ENCODE results near the gene PLEKHG4. TPM values are rescaled to one million over a fixed set of nuclear protein-coding genes. Genes with fewer than 3 reads are reported as not detected.

The PLEKHG4 gene
- total and polyA plus RNA-seq, 4 donors, result 5.5 to 10.9 (median 6.1) TPM

DNA sequence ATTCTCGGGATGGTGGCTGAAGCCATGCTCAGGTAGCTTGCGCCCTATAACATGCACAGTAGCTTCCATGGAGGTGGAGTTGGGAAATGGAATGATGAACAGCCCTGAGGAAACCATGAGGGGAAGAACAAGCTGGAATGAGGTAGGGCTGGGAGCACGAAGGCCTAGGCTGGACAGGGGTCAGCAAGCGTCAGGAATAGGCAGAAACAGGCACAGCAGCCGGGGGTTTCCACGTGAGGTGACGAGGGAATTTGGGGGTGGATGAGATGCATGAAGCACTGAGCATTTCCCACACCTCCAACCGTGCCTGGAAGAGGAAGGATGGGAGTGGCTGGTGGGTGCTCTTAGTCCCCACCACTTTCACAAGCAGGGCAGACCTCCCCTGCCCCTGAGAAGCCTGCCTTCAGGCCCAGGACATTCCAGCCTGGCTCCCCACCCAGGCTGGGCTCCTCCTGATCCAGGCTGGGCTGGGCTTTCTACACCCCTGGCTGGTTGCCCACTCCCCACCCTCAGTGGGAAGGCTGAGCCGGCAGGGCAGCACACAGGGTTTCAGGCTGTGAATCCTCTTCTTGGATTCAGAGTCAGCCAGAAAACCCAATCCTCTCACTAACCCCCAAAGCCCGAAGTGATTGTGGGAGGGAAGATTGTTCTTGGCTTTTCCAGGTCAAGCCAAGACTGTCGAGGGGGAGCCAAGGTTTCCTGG lies 21.9 kb downstream of the PLEKHG4 start:
- Histone ChIP-seq H3K36me3 (ENCODE audit: control insufficient read depth, insufficient read depth, low read length) (no peaks in the 10 kb centered on the region), H3K27me3 (ENCODE audit: control insufficient read depth, insufficient read depth, low read length) (no peaks in the 10 kb centered on the region), H3K27ac (ENCODE audit: low read depth, low read length) (peak overlapping the region; percentile 78), H3K4me3 (ENCODE audit: low read depth, low read length) (no peak overlapping the region), H3K4me1 (ENCODE audit: control insufficient read depth, insufficient read depth, low read length) (peaks cover 13% of the 10 kb centered on the region), H3K9me3 (ENCODE audit: control insufficient read depth, insufficient read depth, low read length) (no peaks in the 10 kb centered on the region)
- 98% methylated on average over 4 of the region's 11 CpGs for WGBS (ENCODE audit: insufficient coverage)
- DNase-seq (ENCODE audit: low read depth in 4 of 6, low spot score in 6 of 6), result peak in 2 of 6 donors; percentile 3 to 75

DNA sequence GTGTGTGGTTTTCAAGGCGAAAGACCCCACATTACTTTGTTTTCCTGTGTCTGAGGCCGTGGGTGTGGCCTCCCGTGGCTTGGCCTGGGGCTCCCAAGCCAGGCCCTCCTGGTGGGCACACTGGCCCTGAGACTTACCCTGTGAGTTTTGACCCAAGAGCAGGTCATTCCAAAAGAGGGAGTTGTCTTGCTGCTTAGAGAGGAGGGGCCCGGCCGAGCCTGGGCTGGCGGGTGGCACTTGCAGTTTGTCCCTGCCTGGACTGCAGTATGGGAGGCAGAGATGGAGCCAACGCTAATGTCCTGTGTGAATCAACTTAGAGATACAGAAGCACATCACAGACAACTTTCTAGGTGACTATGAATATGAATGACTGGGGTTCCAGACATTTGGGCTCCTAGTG lies 22.7 kb downstream of the PLEKHG4 start:
- peaks cover 13% of the 10 kb centered on the region for H3K4me1 ChIP-seq (ENCODE audit: control insufficient read depth, insufficient read depth, low read length)
- 83% methylated on average over 5 of the region's 7 CpGs for WGBS (ENCODE audit: insufficient coverage)
- no peaks in the 10 kb centered on the region for H3K9me3 ChIP-seq (ENCODE audit: control insufficient read depth, insufficient read depth, low read length)
- H3K27me3 ChIP-seq (ENCODE audit: control insufficient read depth, insufficient read depth, low read length), result no peaks in the 10 kb centered on the region
- no peaks in the 10 kb centered on the region for H3K36me3 ChIP-seq (ENCODE audit: control insufficient read depth, insufficient read depth, low read length)
- no peak for DNase-seq (ENCODE audit: low read depth in 4 of 6, low spot score in 6 of 6)
- no peak overlapping the region for H3K4me3 ChIP-seq (ENCODE audit: low read depth, low read length)
- H3K27ac ChIP-seq (ENCODE audit: low read depth, low read length), result peak overlapping the region; percentile 78

DNA sequence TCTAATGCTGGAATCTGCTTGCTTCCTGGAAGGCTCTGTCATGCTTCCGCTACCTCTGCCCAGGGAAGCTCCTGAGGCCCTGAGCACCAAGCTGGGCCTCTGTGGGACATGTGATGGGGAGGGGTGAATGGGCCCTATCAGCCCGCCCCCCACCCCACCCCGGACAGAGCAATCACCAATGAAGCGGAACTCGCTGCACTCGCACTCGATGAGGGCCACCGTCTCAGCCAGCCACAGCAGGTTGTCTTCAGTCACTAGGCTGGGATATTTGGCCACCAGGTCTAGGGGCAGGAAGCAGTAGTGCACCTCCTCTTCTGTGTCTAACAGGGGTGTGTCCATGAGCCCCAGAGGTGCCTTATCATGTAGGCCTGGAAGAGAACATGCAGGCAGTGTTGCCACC lies 23.6 kb downstream of the PLEKHG4 start:
- Histone ChIP-seq H3K4me1 (ENCODE audit: control insufficient read depth, insufficient read depth, low read length) (peaks cover 13% of the 10 kb centered on the region), H3K9me3 (ENCODE audit: control insufficient read depth, insufficient read depth, low read length) (no peaks in the 10 kb centered on the region), H3K27ac (ENCODE audit: low read depth, low read length) (no peak overlapping the region), H3K27me3 (ENCODE audit: control insufficient read depth, insufficient read depth, low read length) (no peaks in the 10 kb centered on the region), H3K4me3 (ENCODE audit: low read depth, low read length) (no peak overlapping the region), H3K36me3 (ENCODE audit: control insufficient read depth, insufficient read depth, low read length) (no peaks in the 10 kb centered on the region)
- DNase-seq (ENCODE audit: low read depth in 4 of 6, low spot score in 6 of 6), result no peak
- WGBS (ENCODE audit: insufficient coverage), result 61% methylated on average over 6 of the region's 8 CpGs

DNA sequence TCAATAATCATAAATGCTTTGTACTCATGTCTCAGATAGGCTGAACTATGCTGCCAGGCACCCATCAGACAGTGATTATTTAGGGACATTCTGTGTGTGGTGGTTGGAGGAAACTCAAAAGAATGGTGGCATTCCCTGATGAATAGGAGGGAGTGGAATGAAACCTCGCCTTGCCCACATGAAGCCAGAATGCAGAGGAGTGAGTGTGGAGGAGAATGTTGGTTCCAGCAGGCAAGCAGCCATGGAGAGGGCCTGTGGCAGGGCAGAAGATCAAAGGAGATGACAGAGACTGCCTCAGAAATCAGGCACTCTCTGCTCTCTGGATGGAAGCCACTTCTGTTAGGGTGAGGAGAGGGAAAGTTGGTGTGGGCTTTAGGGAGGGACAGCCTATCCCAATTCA lies 24.7 kb downstream of the PLEKHG4 start:
- WGBS (ENCODE audit: insufficient coverage), result 67% methylated on average over 1 of the region's 1 CpG

DNA sequence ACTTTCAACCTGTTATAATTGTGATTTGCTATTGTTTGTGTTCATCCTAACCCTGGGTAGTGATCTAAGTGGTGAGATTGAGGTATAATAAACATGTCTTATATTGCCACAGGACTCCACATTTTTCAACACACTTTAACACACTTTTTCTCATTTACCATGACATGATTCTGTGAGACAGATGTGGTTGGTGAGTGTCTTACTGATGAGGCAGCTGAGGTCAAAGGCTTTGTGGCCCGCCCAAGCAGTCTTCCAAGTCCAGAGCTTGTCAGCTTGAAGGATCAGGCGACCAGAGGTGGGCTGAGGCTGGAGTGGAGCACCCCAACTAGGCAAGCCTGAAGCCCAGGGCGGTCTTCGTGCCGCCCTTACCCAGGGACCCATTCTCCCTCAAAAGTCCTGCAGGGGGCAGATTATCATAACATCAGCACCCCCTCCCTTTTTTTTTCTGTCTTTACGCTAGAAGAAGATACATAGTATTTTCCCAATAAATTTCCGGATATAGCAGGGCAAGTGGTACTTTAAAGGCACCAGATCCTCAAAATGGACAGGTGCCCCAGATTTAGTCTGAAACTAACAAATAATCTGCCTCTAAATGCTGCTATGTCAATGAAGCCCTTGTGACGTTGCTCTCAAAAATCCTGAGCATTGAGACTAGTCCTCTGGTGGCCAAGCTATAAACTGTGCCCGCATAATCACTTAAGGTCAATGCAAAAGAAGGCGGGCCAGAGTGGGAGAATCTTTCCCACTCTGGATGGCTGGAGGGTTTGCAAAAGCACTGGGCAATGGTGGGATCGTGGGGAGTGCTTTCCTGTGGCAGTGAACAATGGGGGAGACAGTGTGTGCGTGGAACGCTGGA lies 26.1 kb downstream of the PLEKHG4 start:
- no peak overlapping the region for H3K4me3 ChIP-seq (ENCODE audit: low read depth, low read length)
- H3K4me1 ChIP-seq (ENCODE audit: control insufficient read depth, insufficient read depth, low read length), result peaks cover 13% of the 10 kb centered on the region
- no peaks in the 10 kb centered on the region for H3K9me3 ChIP-seq (ENCODE audit: control insufficient read depth, insufficient read depth, low read length)
- no peaks in the 10 kb centered on the region for H3K36me3 ChIP-seq (ENCODE audit: control insufficient read depth, insufficient read depth, low read length)
- DNase-seq (ENCODE audit: low read depth in 4 of 6, low spot score in 6 of 6), result no peak
- H3K27ac ChIP-seq (ENCODE audit: low read depth, low read length), result no peak overlapping the region
- WGBS (ENCODE audit: insufficient coverage), result 87% methylated on average over 13 of the region's 13 CpGs
- H3K27me3 ChIP-seq (ENCODE audit: control insufficient read depth, insufficient read depth, low read length), result no peaks in the 10 kb centered on the region

More for the DNA sequence above, 24.7 kb downstream of the PLEKHG4 start:
- no peak overlapping the region for H3K4me3 ChIP-seq (ENCODE audit: low read depth, low read length)
- no peak for DNase-seq (ENCODE audit: low read depth in 4 of 6, low spot score in 6 of 6)
- H3K27ac ChIP-seq (ENCODE audit: low read depth, low read length), result no peak overlapping the region
- peaks cover 13% of the 10 kb centered on the region for H3K4me1 ChIP-seq (ENCODE audit: control insufficient read depth, insufficient read depth, low read length)
- H3K9me3 ChIP-seq (ENCODE audit: control insufficient read depth, insufficient read depth, low read length), result no peaks in the 10 kb centered on the region
- no peaks in the 10 kb centered on the region for H3K36me3 ChIP-seq (ENCODE audit: control insufficient read depth, insufficient read depth, low read length)
- H3K27me3 ChIP-seq (ENCODE audit: control insufficient read depth, insufficient read depth, low read length), result no peaks in the 10 kb centered on the region

DNA sequence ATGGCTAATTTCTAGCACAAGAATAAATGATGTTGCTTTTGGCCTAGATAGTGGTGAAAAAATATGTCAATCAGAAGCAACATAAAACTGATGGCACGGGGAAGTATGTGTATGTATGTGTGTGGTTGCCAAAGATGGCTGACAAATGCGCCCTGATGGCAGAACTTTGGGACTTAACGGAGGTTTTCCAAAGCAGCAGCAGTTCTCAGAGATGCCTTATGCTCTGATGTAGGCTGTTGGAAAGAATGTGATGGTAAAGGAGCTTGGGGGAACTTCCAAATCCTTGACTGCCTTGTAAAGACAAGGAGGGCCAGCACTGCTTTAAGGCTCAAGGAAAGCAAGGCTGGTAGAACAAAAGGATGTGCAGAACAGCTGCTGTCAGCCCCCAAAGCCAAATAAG lies 31.2 kb downstream of the PLEKHG4 start:
- Histone ChIP-seq H3K9me3 (ENCODE audit: control insufficient read depth, insufficient read depth, low read length) (no peaks in the 10 kb centered on the region), H3K36me3 (ENCODE audit: control insufficient read depth, insufficient read depth, low read length) (no peaks in the 10 kb centered on the region), H3K4me3 (ENCODE audit: low read depth, low read length) (no peak overlapping the region), H3K4me1 (ENCODE audit: control insufficient read depth, insufficient read depth, low read length) (no peaks in the 10 kb centered on the region), H3K27ac (ENCODE audit: low read depth, low read length) (no peak overlapping the region), H3K27me3 (ENCODE audit: control insufficient read depth, insufficient read depth, low read length) (no peaks in the 10 kb centered on the region)
- DNase-seq (ENCODE audit: low read depth in 4 of 6, low spot score in 6 of 6), result peak in 1 of 6 donors; percentile 60
- WGBS (ENCODE audit: insufficient coverage), result 77% methylated on average over 3 of the region's 3 CpGs

DNA sequence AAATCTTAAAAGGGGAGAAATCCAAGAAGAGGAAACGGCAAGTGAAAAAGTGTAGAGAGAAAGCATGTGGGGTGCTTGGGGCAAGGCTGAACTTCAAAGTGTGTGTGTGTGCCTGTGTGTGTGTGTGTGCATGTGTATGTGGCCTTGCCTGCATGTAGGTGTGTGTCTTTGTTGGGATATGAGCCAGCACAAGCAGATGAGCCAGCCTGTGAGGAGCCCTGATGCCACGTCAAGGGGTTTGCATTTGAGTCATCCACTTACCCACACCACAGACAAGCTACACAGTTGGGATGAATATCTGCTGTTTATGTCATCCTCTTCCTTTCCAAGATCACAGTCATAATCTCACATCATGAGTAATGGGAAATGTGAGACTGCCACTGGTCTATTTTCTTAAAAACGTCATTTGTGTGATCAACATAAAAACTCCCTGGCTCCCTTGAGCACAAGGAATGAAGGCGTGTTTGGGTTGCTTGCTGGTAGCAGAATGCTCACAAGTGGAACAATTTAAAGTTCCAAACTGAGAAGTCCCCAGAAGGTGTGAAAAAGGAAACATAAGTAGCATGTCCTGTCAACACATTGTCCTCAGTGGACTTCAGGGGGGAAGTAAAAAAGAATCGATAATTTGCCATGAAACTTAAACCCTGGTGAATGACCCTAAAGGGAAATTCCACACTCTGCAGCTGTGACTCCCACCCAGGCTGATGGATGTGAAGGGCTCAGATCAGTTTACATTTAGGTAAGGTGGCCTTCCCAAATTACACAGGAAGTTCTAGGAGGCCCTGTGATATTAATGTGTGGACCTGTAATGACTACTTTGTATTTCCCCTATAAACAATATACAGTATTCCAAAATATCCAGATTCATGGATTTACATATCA lies 32.5 kb downstream of the PLEKHG4 start:
- peak overlapping the region; percentile 61 for H3K27ac ChIP-seq (ENCODE audit: low read depth, low read length)

DNA sequence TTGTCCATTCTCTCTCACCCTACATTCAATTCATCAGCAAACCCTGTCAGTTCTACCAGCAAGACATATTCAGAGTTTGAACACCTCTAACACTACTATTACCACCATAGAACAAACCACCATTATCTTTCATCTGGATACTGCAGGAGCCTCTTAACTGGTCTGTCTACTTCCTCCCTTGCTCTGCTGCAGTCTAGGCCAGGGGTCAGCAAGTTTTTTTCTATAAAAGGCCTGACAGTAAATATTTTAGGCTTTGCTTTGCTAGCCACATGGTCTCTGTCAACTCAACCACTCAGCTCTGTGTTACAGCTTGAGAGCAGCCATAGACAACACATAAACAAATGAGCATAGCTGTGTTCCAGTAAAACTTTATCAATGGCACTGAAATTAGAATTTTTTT lies 33.4 kb downstream of the PLEKHG4 start:
- Histone ChIP-seq H3K4me1 (ENCODE audit: control insufficient read depth, insufficient read depth, low read length) (no peaks in the 10 kb centered on the region), H3K9me3 (ENCODE audit: control insufficient read depth, insufficient read depth, low read length) (no peaks in the 10 kb centered on the region), H3K27me3 (ENCODE audit: control insufficient read depth, insufficient read depth, low read length) (no peaks in the 10 kb centered on the region), H3K4me3 (ENCODE audit: low read depth, low read length) (no peak overlapping the region), H3K27ac (ENCODE audit: low read depth, low read length) (no peak overlapping the region), H3K36me3 (ENCODE audit: control insufficient read depth, insufficient read depth, low read length) (no peaks in the 10 kb centered on the region)
- no peak for DNase-seq (ENCODE audit: low read depth in 4 of 6, low spot score in 6 of 6)

More for the DNA sequence above, 32.5 kb downstream of the PLEKHG4 start:
- Histone ChIP-seq H3K9me3 (ENCODE audit: control insufficient read depth, insufficient read depth, low read length) (no peaks in the 10 kb centered on the region), H3K4me3 (ENCODE audit: low read depth, low read length) (no peak overlapping the region), H3K36me3 (ENCODE audit: control insufficient read depth, insufficient read depth, low read length) (no peaks in the 10 kb centered on the region), H3K4me1 (ENCODE audit: control insufficient read depth, insufficient read depth, low read length) (no peaks in the 10 kb centered on the region), H3K27me3 (ENCODE audit: control insufficient read depth, insufficient read depth, low read length) (no peaks in the 10 kb centered on the region)
- DNase-seq (ENCODE audit: low read depth in 4 of 6, low spot score in 6 of 6), result peak in 1 of 6 donors; percentile 73
- WGBS (ENCODE audit: insufficient coverage), result 56% methylated on average over 3 of the region's 5 CpGs

DNA sequence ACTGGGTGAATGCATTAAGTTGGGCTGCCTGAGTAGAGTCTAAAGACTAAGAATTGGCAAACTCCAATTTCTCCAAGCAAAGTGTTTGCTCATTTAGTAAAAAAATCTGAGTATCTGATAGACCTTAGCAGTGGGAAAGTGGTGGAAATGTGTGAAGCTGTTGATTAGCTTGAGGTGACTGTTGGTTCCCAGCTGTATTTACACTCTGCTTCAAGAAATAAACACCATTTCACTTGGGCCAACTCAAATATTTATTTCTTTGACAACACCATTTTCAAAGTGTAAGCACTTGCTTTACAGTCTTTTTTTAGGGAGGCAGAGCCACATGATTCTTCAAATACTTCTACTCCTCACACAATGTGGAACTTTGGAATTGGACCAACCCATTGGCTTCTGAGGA lies 38.5 kb downstream of the PLEKHG4 start:
- Histone ChIP-seq H3K4me3 (ENCODE audit: low read depth, low read length) (no peak overlapping the region), H3K27ac (ENCODE audit: low read depth, low read length) (no peak overlapping the region), H3K4me1 (ENCODE audit: control insufficient read depth, insufficient read depth, low read length) (no peaks in the 10 kb centered on the region), H3K9me3 (ENCODE audit: control insufficient read depth, insufficient read depth, low read length) (no peaks in the 10 kb centered on the region), H3K27me3 (ENCODE audit: control insufficient read depth, insufficient read depth, low read length) (no peaks in the 10 kb centered on the region), H3K36me3 (ENCODE audit: control insufficient read depth, insufficient read depth, low read length) (no peaks in the 10 kb centered on the region)
- no peak for DNase-seq (ENCODE audit: low read depth in 4 of 6, low spot score in 6 of 6)
